H9 (cell line): ENCODE results near the gene ARAP1. TPM values are rescaled to one million over a fixed set of nuclear protein-coding genes. Genes with fewer than 3 reads are reported as not detected.

Experiments
- DNase-seq: peaks from one replicate; pipeline ENCODE4 v3.0.0-alpha.2; 2017
- H2AFZ ChIP-seq: one replicate; pipeline ENCODE4 v1.6.1; 2013; ENCODE audit warnings: mild to moderate bottlenecking, low read length, control low read depth, moderate library complexity
- H2AK5ac ChIP-seq: 2 replicates; pipeline ENCODE4 v1.6.1; 2013; ENCODE audit warnings: low read length, control low read depth, mixed read lengths; ENCODE audit not compliant: insufficient read length
- H2BK120ac ChIP-seq: one replicate; pipeline ENCODE4 v1.6.1; 2013; ENCODE audit warnings: low read depth, mild to moderate bottlenecking, low read length, control low read depth, inconsistent platforms; ENCODE audit not compliant: poor library complexity, severe bottlenecking
- H2BK12ac ChIP-seq: 2 replicates; pipeline ENCODE4 v1.6.1; 2013; ENCODE audit warnings: low read length, control low read depth, mixed read lengths, low read depth; ENCODE audit not compliant: insufficient read length
- H2BK15ac ChIP-seq: 2 replicates; pipeline ENCODE4 v1.6.1; 2013; ENCODE audit warnings: low read depth, low read length, control low read depth
- H2BK20ac ChIP-seq: one replicate; pipeline ENCODE4 v1.6.1; 2013; ENCODE audit warnings: low read depth, mild to moderate bottlenecking, low read length, control low read depth, inconsistent platforms; ENCODE audit not compliant: poor library complexity, severe bottlenecking
- H2BK5ac ChIP-seq: 2 replicates; pipeline ENCODE4 v1.6.1; 2013; ENCODE audit warnings: low read length, control low read depth, mixed read lengths; ENCODE audit not compliant: insufficient read length
- H3K14ac ChIP-seq: 2 replicates; pipeline ENCODE4 v1.6.1; 2013; ENCODE audit warnings: low read length, control low read depth; ENCODE audit not compliant: insufficient read depth
- H3K18ac ChIP-seq: 2 replicates; pipeline ENCODE4 v1.6.1; 2013; ENCODE audit warnings: low read depth, mild to moderate bottlenecking, mixed read lengths, low read length, control low read depth; ENCODE audit not compliant: insufficient read length
- H3K23ac ChIP-seq: 2 replicates; pipeline ENCODE4 v1.6.1; 2013; ENCODE audit warnings: low read length, control low read depth, mixed read lengths, low read depth; ENCODE audit not compliant: insufficient read length
- H3K23me2 ChIP-seq: 2 replicates; pipeline ENCODE4 v1.6.1; 2013; ENCODE audit warnings: low read depth, mild to moderate bottlenecking, mixed read lengths, low read length, control low read depth; ENCODE audit not compliant: insufficient read length, poor library complexity, severe bottlenecking
- H3K27ac ChIP-seq: 2 replicates; pipeline ENCODE4 v1.5.1; 2013; ENCODE audit warnings: low read length, control low read depth, mixed read lengths, low read depth; ENCODE audit not compliant: insufficient read length
- H3K27me3 ChIP-seq: 2 replicates; pipeline ENCODE4 v1.6.1; 2013; ENCODE audit warnings: low read length, control low read depth, inconsistent platforms; ENCODE audit not compliant: insufficient read depth
- H3K4ac ChIP-seq: 2 replicates; pipeline ENCODE4 v1.6.1; 2013; ENCODE audit warnings: low read depth, mild to moderate bottlenecking, control low read depth, inconsistent platforms, low read length, moderate library complexity
- H3K4me1 ChIP-seq: 2 replicates; pipeline ENCODE4 v1.6.1; 2013; ENCODE audit warnings: low read length, control low read depth, inconsistent platforms; ENCODE audit not compliant: insufficient read depth
- H3K4me2 ChIP-seq: 2 replicates; pipeline ENCODE4 v1.6.1; 2013; ENCODE audit warnings: low read length, control low read depth, mixed read lengths; ENCODE audit not compliant: insufficient read length, insufficient read depth
- H3K56ac ChIP-seq: 2 replicates; pipeline ENCODE4 v1.6.1; 2013; ENCODE audit warnings: low read depth, mild to moderate bottlenecking, mixed read lengths, low read length, control low read depth; ENCODE audit not compliant: insufficient read length
- H3K79me1 ChIP-seq: 2 replicates; pipeline ENCODE4 v1.6.1; 2013; ENCODE audit warnings: low read depth, mild to moderate bottlenecking, moderate library complexity, low read length, control low read depth, inconsistent platforms; ENCODE audit not compliant: insufficient read depth, poor library complexity, severe bottlenecking
- H3K79me2 ChIP-seq: 2 replicates; pipeline ENCODE4 v1.6.1; 2013; ENCODE audit warnings: low read length, control low read depth, inconsistent platforms; ENCODE audit not compliant: insufficient read depth
- H3K9ac ChIP-seq: 2 replicates; pipeline ENCODE4 v1.6.1; 2013; ENCODE audit warnings: low read length, control low read depth, mixed read lengths; ENCODE audit not compliant: insufficient read length; ENCODE audit errors: extremely low read depth
- H3K9me3 ChIP-seq: one replicate; pipeline ENCODE4 v1.6.1; 2013; ENCODE audit warnings: low read depth, low read length, inconsistent platforms; ENCODE audit not compliant: control insufficient read depth
- H3T11ph ChIP-seq: one replicate; pipeline ENCODE4 v1.6.1; 2013; ENCODE audit warnings: mild to moderate bottlenecking, low read length, control low read depth, inconsistent platforms
- H4K20me1 ChIP-seq: one replicate; pipeline ENCODE4 v1.6.1; 2013; ENCODE audit not compliant: control insufficient read depth, insufficient read length, insufficient read depth
- H4K5ac ChIP-seq: 2 replicates; pipeline ENCODE4 v1.6.1; 2013; ENCODE audit warnings: low read depth, mild to moderate bottlenecking, mixed read lengths, low read length, control low read depth; ENCODE audit not compliant: insufficient read length
- H4K8ac ChIP-seq: replicated peaks from 2 replicates; pipeline ENCODE4 v1.6.1; 2013; ENCODE audit warnings: low read length, control low read depth, mixed read lengths, low read depth; ENCODE audit not compliant: insufficient read length
- H4K91ac ChIP-seq: 2 replicates; pipeline ENCODE4 v1.6.1; 2013; ENCODE audit warnings: low read depth, mild to moderate bottlenecking, moderate library complexity, mixed read lengths, low read length, control low read depth; ENCODE audit not compliant: insufficient read length
- H3K27ac Mint-ChIP-seq, 3 experiments: 2 replicates in 2 of 3; 3 replicates in 1 of 3; pipeline ENCODE4 v1.8.0; 2020 to 2021; ENCODE audit warnings: mixed read lengths in 3 of 3, mild to moderate bottlenecking in 1 of 3, moderate library complexity in 1 of 3
- H3K27me3 Mint-ChIP-seq: 2 replicates; pipeline ENCODE4 v1.8.0; 2021; ENCODE audit warnings: low read depth, mild to moderate bottlenecking, moderate library complexity, mixed read lengths
- H3K36me3 Mint-ChIP-seq, 3 experiments: 2 replicates in 2 of 3; 3 replicates in 1 of 3; pipeline ENCODE4 v1.8.0; 2020 to 2021; ENCODE audit warnings: low read depth in 3 of 3, mixed read lengths in 3 of 3; ENCODE audit not compliant: insufficient read depth in 1 of 3
- H3K4me1 Mint-ChIP-seq, 2 experiments: 2 replicates each; pipeline ENCODE4 v1.8.0; 2020; ENCODE audit warnings: mixed read lengths in 2 of 2
- H3K4me3 Mint-ChIP-seq, 2 experiments: 2 replicates in 1 of 2; 3 replicates in 1 of 2; pipeline ENCODE4 v1.8.0; 2020 to 2021; ENCODE audit warnings: mild to moderate bottlenecking in 2 of 2, mixed read lengths in 2 of 2, moderate library complexity in 1 of 2
- H3K9me3 Mint-ChIP-seq, 2 experiments: 2 replicates in 1 of 2; 3 replicates in 1 of 2; pipeline ENCODE4 v1.8.0; 2020; ENCODE audit warnings: mild to moderate bottlenecking in 2 of 2, mixed read lengths in 2 of 2, moderate library complexity in 1 of 2
- CTCF ChIP-seq: fragments of 200-600 bp; sonication (generic); conservative IDR thresholded peaks from 3 replicates; pipeline ENCODE4 v1.8.0; 2021; ENCODE audit warnings: antibody characterized with exemption, mild to moderate bottlenecking
- WGBS: extraction: QIAGEN DNeasy Blood & Tissue Kit; methylation state at CpG from one replicate; pipeline ENCODE4 v1.1.7; 2013; ENCODE audit warnings: missing lambda C conversion rate, low lambda C conversion rate, mixed read lengths; ENCODE audit not compliant: insufficient read length; ENCODE audit errors: extremely low coverage; 5-methylcytosine and 5-hydroxymethylcytosine counted together
- total RNA-seq: library from RNA; stranded (reverse); gene quantifications from 2 replicates; pipeline ENCODE4 v1.2.1, GENCODE V29; 2021

The ARAP1 gene
- total RNA-seq, 1 experiment from 2014 or later: 59.4 TPM

GRCh38 chr11:72641522-72642042, 110.6 kb downstream of the ARAP1 start:
- Histone ChIP-seq H3K79me2 (no peaks in the 10 kb centered on the region), H3K27me3 (peaks cover 23% of the 10 kb centered on the region; the same call in 1 of the 2 replicates), H3K9me3 (no peaks in the 10 kb centered on the region), H3K79me1 (no peaks in the 10 kb centered on the region), H2AK5ac (no peak overlapping the region), H3K4me2 (peak overlapping the region; percentile 46), H4K5ac (no peak overlapping the region), H4K8ac (no peak overlapping the region), H2BK15ac (no peak overlapping the region), H4K20me1 (no peaks in the 10 kb centered on the region), H4K91ac (no peak overlapping the region), H3K27ac (no peak overlapping the region), H2BK12ac (no peak overlapping the region), H3K18ac (no peak overlapping the region), H3K9ac (no peak overlapping the region), H3K56ac (no peak overlapping the region), H3K23ac (no peak overlapping the region), H2AFZ (no peak overlapping the region), H2BK5ac (no peak overlapping the region), H3K4ac (no peak overlapping the region), H3K4me1 (peaks cover 2% of the 10 kb centered on the region; the same call in 1 of the 2 replicates), H3T11ph (no peak overlapping the region), H3K14ac (no peak overlapping the region), H2BK20ac (no peak overlapping the region), H2BK120ac (no peak overlapping the region), H3K23me2 (peaks cover 11% of the 10 kb centered on the region)
- Mint-ChIP-seq H3K27ac (no peak overlapping the region), H3K27me3 (peaks cover 30% of the 10 kb centered on the region), H3K4me1 (peaks cover 13% of the 10 kb centered on the region in 2 experiments), H3K9me3 (no peaks in the 10 kb centered on the region), H3K4me3 (no peak overlapping the region; a peak in 4 of 5 replicates), H3K36me3 (no peaks in the 10 kb centered on the region)
- WGBS: no CpG with 5 or more reads among the region's 12 CpGs
- TF ChIP-seq CTCF: no peak
- no peak for DNase-seq
